SK-N-SH (cell line): Measurements from ENCODE around the gene FAAP20. TPM values are rescaled to one million over a fixed set of nuclear protein-coding genes. Genes with fewer than 3 reads are reported as not detected.

Experiments
- CTCF ChIA-PET: fragments of 300-600, 350-600 bp; formaldehyde crosslinking; extraction: SDS; loops from one replicate; lab custom pipeline; 2021; lab: Yijun Ruan, JAX
- POLR2A ChIA-PET: fragments of 350-600 bp; sonication (Branson Sonifier 250); formaldehyde crosslinking; extraction: SDS; loops from one replicate; lab custom pipeline; 2020; ENCODE audit warnings: antibody characterized with exemption, inconsistent platforms; lab: Yijun Ruan, JAX
- DNase-seq: peaks from one replicate; pipeline ENCODE4 v3.0.0; 2012
- H2AFZ ChIP-seq: fragments of 200-600 bp; sonication (generic); 2 replicates; pipeline ENCODE4 v1.8.1; 2016; ENCODE audit warnings: antibody characterized with exemption, mild to moderate bottlenecking, low read depth
- H3F3A ChIP-seq: fragments of 200-600 bp; sonication (generic); replicated peaks from 2 replicates; pipeline ENCODE3; 2016; ENCODE audit warnings: antibody characterized with exemption, mild to moderate bottlenecking; ENCODE audit not compliant: insufficient read depth
- H3K27ac ChIP-seq, 2 experiments: fragments of 200-500 bp in 1 of 2; fragments of 200-600 bp in 1 of 2; sonication (Bioruptor generic) in 1 of 2; sonication (generic), shearing (Covaris generic) in 1 of 2; 2 replicates each; pipeline versions ENCODE4 v1.5.1 to v1.6.1; 2014 to 2016; ENCODE audit warnings: low read depth in 2 of 2, inconsistent platforms in 1 of 2, low read length in 1 of 2, mild to moderate bottlenecking in 1 of 2, mixed read lengths in 1 of 2
- H3K27me3 ChIP-seq: fragments of 200-600 bp; sonication (generic), shearing (Covaris generic); 2 replicates; pipeline ENCODE4 v1.6.1; 2016; ENCODE audit warnings: mixed run types; ENCODE audit not compliant: insufficient read depth
- H3K36me3 ChIP-seq, 2 experiments: fragments of 200-500 bp in 1 of 2; fragments of 200-600 bp in 1 of 2; sonication (Bioruptor generic) in 1 of 2; sonication (generic) in 1 of 2; replicated peaks in 1 of 2; 2 replicates each; pipeline versions ENCODE3 to v1.5.1; 2014 to 2016; ENCODE audit warnings: low read length in 1 of 2, mild to moderate bottlenecking in 1 of 2; ENCODE audit not compliant: insufficient read depth in 2 of 2, control insufficient read depth in 1 of 2
- H3K4me1 ChIP-seq, 2 experiments: fragments of 200-500 bp in 1 of 2; fragments of 200-600 bp in 1 of 2; sonication (Bioruptor generic) in 1 of 2; sonication (generic), shearing (Covaris generic) in 1 of 2; 2 replicates each; pipeline versions ENCODE4 v1.5.1 to v1.6.1; 2014 to 2016; ENCODE audit warnings: low read depth in 1 of 2, low read length in 1 of 2, mixed run types in 1 of 2; ENCODE audit not compliant: insufficient read depth in 2 of 2, control insufficient read depth in 1 of 2
- H3K4me2 ChIP-seq: fragments of 200-600 bp; sonication (generic), shearing (Covaris generic); 2 replicates; pipeline ENCODE4 v1.6.1; 2017; ENCODE audit warnings: mixed run types
- H3K4me3 ChIP-seq, 2 experiments: fragments of 200-500 bp in 1 of 2; fragments of 200-600 bp in 1 of 2; sonication (Bioruptor generic) in 1 of 2; sonication (generic), shearing (Covaris generic) in 1 of 2; 2 replicates each; pipeline versions ENCODE4 v1.5.1 to v1.8.1; 2014 to 2016; ENCODE audit warnings: low read depth in 2 of 2, inconsistent platforms in 1 of 2, low read length in 1 of 2, mild to moderate bottlenecking in 1 of 2, mixed read lengths in 1 of 2, moderate library complexity in 1 of 2
- H3K79me2 ChIP-seq: fragments of 200-600 bp; sonication (generic); 2 replicates; pipeline ENCODE4 v1.8.1; 2017; ENCODE audit warnings: mild to moderate bottlenecking; ENCODE audit not compliant: insufficient read depth
- H3K9ac ChIP-seq: fragments of 200-600 bp; sonication (generic); 2 replicates; pipeline ENCODE4 v1.6.1; 2017; ENCODE audit warnings: mixed run types
- H3K9me2 ChIP-seq: fragments of 200-600 bp; sonication (generic); 2 replicates; pipeline ENCODE4 v1.6.1; 2017; ENCODE audit warnings: mixed run types
- H3K9me3 ChIP-seq: fragments of 200-600 bp; sonication (generic); 2 replicates; pipeline ENCODE4 v1.6.1; 2017; ENCODE audit warnings: mixed run types, mild to moderate bottlenecking, moderate library complexity
- H4K20me1 ChIP-seq: fragments of 200-600 bp; sonication (generic); 2 replicates; pipeline ENCODE4 v1.6.1; 2017; ENCODE audit warnings: mild to moderate bottlenecking, mixed run types; ENCODE audit not compliant: insufficient read depth
- CTCF ChIP-seq: fragments of 200-600 bp; sonication (generic); IDR thresholded peaks from 2 replicates; pipeline ENCODE4 v1.6.1; 2017; ENCODE audit warnings: antibody characterized with exemption, mild to moderate bottlenecking, moderate library complexity
- FOSL2 ChIP-seq: IDR thresholded peaks from 2 replicates; pipeline ENCODE4 v1.4.0; 2012; ENCODE audit warnings: low read depth, mild to moderate bottlenecking, moderate library complexity, borderline replicate concordance
- FOXJ3 ChIP-seq: sonication (generic); formaldehyde crosslinking; IDR thresholded peaks from 2 replicates; pipeline ENCODE4 v1.5.1; 2020; ENCODE audit warnings: mild to moderate bottlenecking, missing genetic modification reagents
- GABPA ChIP-seq: IDR thresholded peaks from 2 replicates; pipeline ENCODE4 v1.4.0; 2012; ENCODE audit warnings: low read depth, mild to moderate bottlenecking
- GATA2 ChIP-seq: sonication (generic); formaldehyde crosslinking; IDR thresholded peaks from 2 replicates; pipeline ENCODE4 v1.5.0; 2020; ENCODE audit warnings: mild to moderate bottlenecking, missing genetic modification reagents
- IRF3 ChIP-seq: fragments of 150-350 bp; IDR thresholded peaks from 2 replicates; pipeline ENCODE4 v1.6.1; 2016; ENCODE audit warnings: mild to moderate bottlenecking, low read depth, low read length
- JUND ChIP-seq: IDR thresholded peaks from 2 replicates; pipeline ENCODE4 v1.4.0; 2012
- MEF2A ChIP-seq: IDR thresholded peaks from 2 replicates; pipeline ENCODE4 v1.4.0; 2012; ENCODE audit warnings: low read depth, borderline replicate concordance
- PBX3 ChIP-seq: IDR thresholded peaks from 2 replicates; pipeline ENCODE4; 2012
- POLR2AphosphoS5 ChIP-seq: IDR thresholded peaks from 2 replicates; pipeline ENCODE4 v1.6.1; 2012; ENCODE audit warnings: low read depth, low read length
- RAD21 ChIP-seq: IDR thresholded peaks from 2 replicates; pipeline ENCODE4 v1.6.1; 2012; ENCODE audit warnings: mild to moderate bottlenecking, low read length
- RCOR1 ChIP-seq: fragments of 150-350 bp; IDR thresholded peaks from 2 replicates; pipeline ENCODE4 v1.6.1; 2017; ENCODE audit warnings: antibody characterized with exemption, low read length
- REST ChIP-seq: IDR thresholded peaks from 2 replicates; pipeline ENCODE4 v1.6.1; 2012; ENCODE audit warnings: mild to moderate bottlenecking, low read depth, low read length, moderate library complexity
- SIN3A ChIP-seq: IDR thresholded peaks from 2 replicates; pipeline ENCODE4 v1.6.1; 2012; ENCODE audit warnings: low read depth, mild to moderate bottlenecking, low read length, moderate library complexity, borderline replicate concordance
- TAF1 ChIP-seq: IDR thresholded peaks from 2 replicates; pipeline ENCODE4 v1.6.1; 2012; ENCODE audit warnings: low read depth, mild to moderate bottlenecking, low read length, moderate library complexity, borderline replicate concordance
- TCF12 ChIP-seq: IDR thresholded peaks from 2 replicates; pipeline ENCODE4 v1.4.0; 2012
- ZBTB33 ChIP-seq: IDR thresholded peaks from 2 replicates; pipeline ENCODE4 v1.4.0; 2012; ENCODE audit warnings: low read depth, borderline replicate concordance
- whole genome bisulfite sequencing: methylation state at CpG from one replicate; pipeline ENCODE4 v1.1.6; 2017; ENCODE audit warnings: low lambda C conversion rate; 5-methylcytosine and 5-hydroxymethylcytosine counted together
- polyA plus RNA-seq, 3 experiments: library from polyadenylated mRNA; depleted of rRNA; stranded (reverse); fragments of >200 nt; gene quantifications; 2 replicates each; pipeline ENCODE4 v1.2.3, GENCODE V29; 2012

FAAP20 gene
- polyA plus RNA-seq, 1 of the 3 experiments (the other 2 are of a cell fraction): 58.3 TPM

GRCh38 chr1:2168090-2168489 is 26.5 kb downstream of the FAAP20 start (continued):
- TF ChIP-seq ZBTB33 (no peak), FOXJ3 (CRISPR knock-in tag) (no peak), GABPA (no peak)

- Histone ChIP-seq H3K27ac (no peak overlapping the region), H3K4me1 (no peaks in the 10 kb centered on the region; a peak in 1 of 4 replicates), H3K4me3 (no peak overlapping the region), H3F3A (no peaks in the 10 kb centered on the region), H3K9me2 (no peaks in the 10 kb centered on the region), H4K20me1 (no peaks in the 10 kb centered on the region), H3K4me2 (no peak overlapping the region), H3K79me2 (no peaks in the 10 kb centered on the region), H3K9ac (no peak overlapping the region), H3K36me3 (no peaks in the 10 kb centered on the region), H3K9me3 (no peaks in the 10 kb centered on the region), H2AFZ (no peak overlapping the region), H3K27me3 (no peaks in the 10 kb centered on the region)
- 100% methylated on average over 1 of the region's 10 CpGs for WGBS
- TF ChIP-seq IRF3 (no peak), MEF2A (no peak), RAD21 (no peak), TAF1 (no peak), FOSL2 (no peak), JUND (no peak), PBX3 (no peak), POLR2AphosphoS5 (no peak), TCF12 (no peak), REST (no peak), GATA2 (no peak), SIN3A (no peak), RCOR1 (no peak), CTCF (no peak)
- no peak for DNase-seq
- POLR2A ChIA-PET: no interaction called here
- CTCF ChIA-PET: interaction anchor here (1.4 to 5.4 kb wide), 2 partner anchors 8 to 58 kb away, joined by 3 to 59 read pairs; no protein-coding TSS in a partner anchor
Observed at GRCh38 chr1:2166695-2167094, 27.9 kb downstream of the FAAP20 start.
